Measurements from ENCODE around the gene PPM1J. TPM values are rescaled to one million over a fixed set of nuclear protein-coding genes. Genes with fewer than 3 reads are reported as not detected.

Gene PPM1J
- total and polyA plus RNA-seq, 2 of the 13 experiments (the other 11 are each of a cell fraction or from before 2014, with no cell fraction given), result 0.07 to 0.22 TPM

DNA sequence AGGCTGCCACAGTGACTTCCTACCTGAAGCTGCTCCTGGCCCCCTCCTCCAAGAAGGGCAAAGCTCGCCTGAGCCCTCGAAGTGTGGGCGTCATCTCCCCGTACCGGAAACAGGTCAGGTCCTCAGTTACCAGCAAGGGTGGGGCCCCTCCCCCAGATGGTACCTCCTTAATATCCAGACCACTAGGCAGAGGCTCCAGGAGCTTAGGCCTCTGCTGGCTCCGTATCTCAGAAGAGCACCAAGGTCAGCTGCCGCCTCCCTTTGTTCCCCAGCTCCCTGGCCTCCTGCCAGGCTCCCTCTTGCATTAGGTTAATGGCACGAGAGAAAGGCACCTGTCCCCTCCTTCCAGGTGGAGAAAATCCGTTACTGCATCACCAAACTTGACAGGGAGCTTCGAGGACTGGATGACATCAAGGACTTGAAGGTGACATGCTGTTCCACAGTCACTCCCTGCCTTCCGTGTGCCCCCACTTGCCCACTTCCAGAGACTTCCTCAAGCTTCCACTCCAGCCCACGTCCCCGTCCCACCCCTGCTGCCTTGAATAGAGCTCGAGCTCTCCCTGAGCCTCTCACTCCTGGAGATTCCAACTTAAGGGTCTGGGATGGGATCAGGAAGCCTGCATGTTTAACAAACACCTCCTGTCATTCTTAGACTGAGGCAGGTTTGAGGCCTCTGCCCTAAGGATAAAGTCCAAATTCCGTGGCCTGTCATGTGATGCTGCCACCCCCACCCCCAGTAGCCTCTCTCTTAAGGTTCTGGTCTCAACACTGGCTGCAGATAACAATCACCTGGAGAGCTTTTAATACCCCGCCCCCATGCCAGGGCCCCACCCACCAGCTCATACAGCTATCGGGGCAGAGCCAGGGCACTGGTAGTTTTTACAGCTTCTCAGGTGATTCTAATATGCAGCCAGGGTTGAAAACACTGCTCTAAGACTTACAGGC is 16.5 kb downstream of the PPM1J start (continued):
- TF ChIP-seq ZFYVE20 (CRISPR knock-in tag; IDR thresholded peaks at IDR 0.05; ENCODE audit: borderline replicate concordance, low read depth), result no peak
- TF ChIP-seq FOXJ3 (CRISPR knock-in tag; IDR thresholded peaks at IDR 0.05; ENCODE audit: borderline replicate concordance), result no peak
- no peak for TF ChIP-seq ZNF766 (CRISPR knock-in tag; IDR thresholded peaks at IDR 0.05; ENCODE audit: borderline replicate concordance)
- TF ChIP-seq SOX6 (IDR thresholded peaks at IDR 0.05), result no peak
- peak; percentile 80 for TF ChIP-seq SOX6 (CRISPR knock-in tag; IDR thresholded peaks at IDR 0.05)
- TF ChIP-seq ZNF557 (CRISPR knock-in tag; IDR thresholded peaks at IDR 0.05), result no peak
- peak; percentile 32; the same call in 1 of the 2 replicates for TF ChIP-seq RAD51 (IDR thresholded peaks at IDR 0.05; ENCODE audit: borderline replicate concordance)
- no peak for TF ChIP-seq NFRKB (IDR thresholded peaks at IDR 0.05)
- TF ChIP-seq, protein P1, sequence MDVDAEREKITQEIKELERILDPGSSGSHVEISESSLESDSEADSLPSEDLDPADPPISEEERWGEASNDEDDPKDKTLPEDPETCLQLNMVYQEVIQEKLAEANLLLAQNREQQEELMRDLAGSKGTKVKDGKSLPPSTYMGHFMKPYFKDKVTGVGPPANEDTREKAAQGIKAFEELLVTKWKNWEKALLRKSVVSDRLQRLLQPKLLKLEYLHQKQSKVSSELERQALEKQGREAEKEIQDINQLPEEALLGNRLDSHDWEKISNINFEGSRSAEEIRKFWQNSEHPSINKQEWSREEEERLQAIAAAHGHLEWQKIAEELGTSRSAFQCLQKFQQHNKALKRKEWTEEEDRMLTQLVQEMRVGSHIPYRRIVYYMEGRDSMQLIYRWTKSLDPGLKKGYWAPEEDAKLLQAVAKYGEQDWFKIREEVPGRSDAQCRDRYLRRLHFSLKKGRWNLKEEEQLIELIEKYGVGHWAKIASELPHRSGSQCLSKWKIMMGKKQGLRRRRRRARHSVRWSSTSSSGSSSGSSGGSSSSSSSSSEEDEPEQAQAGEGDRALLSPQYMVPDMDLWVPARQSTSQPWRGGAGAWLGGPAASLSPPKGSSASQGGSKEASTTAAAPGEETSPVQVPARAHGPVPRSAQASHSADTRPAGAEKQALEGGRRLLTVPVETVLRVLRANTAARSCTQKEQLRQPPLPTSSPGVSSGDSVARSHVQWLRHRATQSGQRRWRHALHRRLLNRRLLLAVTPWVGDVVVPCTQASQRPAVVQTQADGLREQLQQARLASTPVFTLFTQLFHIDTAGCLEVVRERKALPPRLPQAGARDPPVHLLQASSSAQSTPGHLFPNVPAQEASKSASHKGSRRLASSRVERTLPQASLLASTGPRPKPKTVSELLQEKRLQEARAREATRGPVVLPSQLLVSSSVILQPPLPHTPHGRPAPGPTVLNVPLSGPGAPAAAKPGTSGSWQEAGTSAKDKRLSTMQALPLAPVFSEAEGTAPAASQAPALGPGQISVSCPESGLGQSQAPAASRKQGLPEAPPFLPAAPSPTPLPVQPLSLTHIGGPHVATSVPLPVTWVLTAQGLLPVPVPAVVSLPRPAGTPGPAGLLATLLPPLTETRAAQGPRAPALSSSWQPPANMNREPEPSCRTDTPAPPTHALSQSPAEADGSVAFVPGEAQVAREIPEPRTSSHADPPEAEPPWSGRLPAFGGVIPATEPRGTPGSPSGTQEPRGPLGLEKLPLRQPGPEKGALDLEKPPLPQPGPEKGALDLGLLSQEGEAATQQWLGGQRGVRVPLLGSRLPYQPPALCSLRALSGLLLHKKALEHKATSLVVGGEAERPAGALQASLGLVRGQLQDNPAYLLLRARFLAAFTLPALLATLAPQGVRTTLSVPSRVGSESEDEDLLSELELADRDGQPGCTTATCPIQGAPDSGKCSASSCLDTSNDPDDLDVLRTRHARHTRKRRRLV (CRISPR knock-in tag; IDR thresholded peaks at IDR 0.05), result peak; percentile 67; the same call in 1 of the 2 replicates
- TF ChIP-seq AHR (CRISPR knock-in tag; IDR thresholded peaks at IDR 0.05), result no peak; the same call in 1 of the 2 replicates
- TF ChIP-seq ARNTL (CRISPR knock-in tag; IDR thresholded peaks at IDR 0.05), result no peak
- TF ChIP-seq KDM6A (CRISPR knock-in tag; IDR thresholded peaks at IDR 0.05; ENCODE audit: low read depth), result peak; percentile 84; the same call in 1 of the 2 replicates
- no peak for TF ChIP-seq MBNL3 (CRISPR knock-in tag; conservative IDR thresholded peaks at IDR 0.05)
- TF ChIP-seq ZNF776 (CRISPR knock-in tag; IDR thresholded peaks at IDR 0.05), result no peak
- TF ChIP-seq NKX3-1 (CRISPR knock-in tag; IDR thresholded peaks at IDR 0.05), result no peak
- TF ChIP-seq SMC3 (IDR thresholded peaks at IDR 0.05; ENCODE audit: low read length), result peak; percentile 2; the same call in 1 of the 2 replicates
- TF ChIP-seq, protein P2, sequence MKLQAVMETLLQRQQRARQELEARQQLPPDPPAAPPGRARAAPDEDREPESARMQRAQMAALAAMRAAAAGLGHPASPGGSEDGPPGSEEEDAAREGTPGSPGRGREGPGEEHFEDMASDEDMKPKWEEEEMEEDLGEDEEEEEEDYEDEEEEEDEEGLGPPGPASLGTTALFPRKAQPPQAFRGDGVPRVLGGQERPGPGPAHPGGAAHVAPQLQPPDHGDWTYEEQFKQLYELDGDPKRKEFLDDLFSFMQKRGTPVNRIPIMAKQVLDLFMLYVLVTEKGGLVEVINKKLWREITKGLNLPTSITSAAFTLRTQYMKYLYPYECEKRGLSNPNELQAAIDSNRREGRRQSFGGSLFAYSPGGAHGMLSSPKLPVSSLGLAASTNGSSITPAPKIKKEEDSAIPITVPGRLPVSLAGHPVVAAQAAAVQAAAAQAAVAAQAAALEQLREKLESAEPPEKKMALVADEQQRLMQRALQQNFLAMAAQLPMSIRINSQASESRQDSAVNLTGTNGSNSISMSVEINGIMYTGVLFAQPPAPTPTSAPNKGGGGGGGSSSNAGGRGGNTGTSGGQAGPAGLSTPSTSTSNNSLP (IDR thresholded peaks at IDR 0.05; ENCODE audit: low read depth, low read length), result 0 out of 2 replicates have a peak, but pooled peaks have one; percentile 28
- TF ChIP-seq, protein P3, sequence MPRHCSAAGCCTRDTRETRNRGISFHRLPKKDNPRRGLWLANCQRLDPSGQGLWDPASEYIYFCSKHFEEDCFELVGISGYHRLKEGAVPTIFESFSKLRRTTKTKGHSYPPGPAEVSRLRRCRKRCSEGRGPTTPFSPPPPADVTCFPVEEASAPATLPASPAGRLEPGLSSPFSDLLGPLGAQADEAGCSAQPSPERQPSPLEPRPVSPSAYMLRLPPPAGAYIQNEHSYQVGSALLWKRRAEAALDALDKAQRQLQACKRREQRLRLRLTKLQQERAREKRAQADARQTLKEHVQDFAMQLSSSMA (CRISPR knock-in tag; IDR thresholded peaks at IDR 0.05), result no peak
- 0 out of 2 replicates have a peak, but pooled peaks have one; percentile 29 for TF ChIP-seq KDM2A (CRISPR knock-in tag; IDR thresholded peaks at IDR 0.05; ENCODE audit: borderline replicate concordance, low read depth)
- TF ChIP-seq, protein P4, sequence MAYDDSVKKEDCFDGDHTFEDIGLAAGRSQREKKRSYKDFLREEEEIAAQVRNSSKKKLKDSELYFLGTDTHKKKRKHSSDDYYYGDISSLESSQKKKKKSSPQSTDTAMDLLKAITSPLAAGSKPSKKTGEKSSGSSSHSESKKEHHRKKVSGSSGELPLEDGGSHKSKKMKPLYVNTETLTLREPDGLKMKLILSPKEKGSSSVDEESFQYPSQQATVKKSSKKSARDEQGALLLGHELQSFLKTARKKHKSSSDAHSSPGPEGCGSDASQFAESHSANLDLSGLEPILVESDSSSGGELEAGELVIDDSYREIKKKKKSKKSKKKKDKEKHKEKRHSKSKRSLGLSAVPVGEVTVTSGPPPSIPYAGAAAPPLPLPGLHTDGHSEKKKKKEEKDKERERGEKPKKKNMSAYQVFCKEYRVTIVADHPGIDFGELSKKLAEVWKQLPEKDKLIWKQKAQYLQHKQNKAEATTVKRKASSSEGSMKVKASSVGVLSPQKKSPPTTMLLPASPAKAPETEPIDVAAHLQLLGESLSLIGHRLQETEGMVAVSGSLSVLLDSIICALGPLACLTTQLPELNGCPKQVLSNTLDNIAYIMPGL (CRISPR knock-in tag; IDR thresholded peaks at IDR 0.05; ENCODE audit: borderline replicate concordance in 1 of 2, low read depth in 1 of 2), result no peak

All from HepG2 (cell line).